Erythroblast (primary cell): ENCODE results near the gene TMUB2.

ENCODE experiments used
- DNase-seq, 2 experiments: peaks; one replicate each; lab custom pipeline; 2025; lab: John Stamatoyannopoulos, UW
- GATA1 ChIP-seq: IDR thresholded peaks from 2 replicates; pipeline ENCODE4 v1.6.1; 2011; ENCODE audit warnings: low read depth, mild to moderate bottlenecking, control low read depth, low read length, moderate library complexity
- POLR2A ChIP-seq: IDR thresholded peaks from 2 replicates; pipeline ENCODE4 v1.6.1; 2011; ENCODE audit warnings: mild to moderate bottlenecking, low read length

The TMUB2 gene

GRCh38 chr17:44204441-44204882 lies 17.7 kb downstream of the TMUB2 start:
- DNase-seq = peak in 1 of 2 experiments; percentile 75
- TF ChIP-seq POLR2A = peak; percentile 33
- TF ChIP-seq GATA1 = no peak

DNA sequence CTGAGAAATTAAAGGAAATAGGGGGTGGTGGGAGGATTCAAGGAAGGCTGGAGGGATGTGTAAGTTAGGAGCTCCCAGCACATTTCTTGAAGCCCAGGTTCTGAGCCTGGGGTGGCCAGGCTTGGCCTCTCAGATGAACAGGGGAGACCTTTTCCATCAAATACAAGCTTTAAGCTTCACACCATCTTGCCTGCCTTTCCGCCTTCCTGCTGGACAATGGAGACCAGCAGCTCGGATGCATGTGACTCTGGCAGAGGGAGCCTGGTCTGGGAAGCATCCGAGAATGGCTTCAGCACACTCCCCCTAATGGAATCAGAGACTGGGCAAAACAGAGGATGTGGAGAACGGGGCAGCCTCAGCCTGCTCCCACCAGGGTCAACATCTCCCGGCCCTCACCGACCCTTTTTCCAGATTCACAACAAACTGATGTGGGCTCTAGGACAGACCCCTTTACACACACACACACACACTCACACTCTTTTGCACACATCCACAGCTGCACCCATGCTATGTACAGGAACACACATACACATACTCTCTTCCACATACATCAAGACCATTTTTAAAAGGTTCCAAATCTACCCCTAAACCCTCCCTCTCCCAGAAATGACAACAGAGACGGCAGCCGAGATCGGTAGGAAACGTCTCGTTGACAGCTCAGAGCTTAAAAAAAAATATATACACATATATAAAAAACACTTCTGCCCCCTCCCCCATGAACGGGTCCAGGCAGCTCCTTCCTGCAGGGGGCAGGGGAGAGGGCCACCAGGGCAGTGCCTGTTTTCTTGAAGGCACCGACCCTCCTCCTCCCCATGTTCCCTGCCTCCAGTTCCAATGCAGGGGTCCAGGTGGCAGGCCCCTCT lies 19.4 kb downstream of the TMUB2 start:
- TF ChIP-seq POLR2A (no peak), GATA1 (no peak)
- no peak for DNase-seq

DNA sequence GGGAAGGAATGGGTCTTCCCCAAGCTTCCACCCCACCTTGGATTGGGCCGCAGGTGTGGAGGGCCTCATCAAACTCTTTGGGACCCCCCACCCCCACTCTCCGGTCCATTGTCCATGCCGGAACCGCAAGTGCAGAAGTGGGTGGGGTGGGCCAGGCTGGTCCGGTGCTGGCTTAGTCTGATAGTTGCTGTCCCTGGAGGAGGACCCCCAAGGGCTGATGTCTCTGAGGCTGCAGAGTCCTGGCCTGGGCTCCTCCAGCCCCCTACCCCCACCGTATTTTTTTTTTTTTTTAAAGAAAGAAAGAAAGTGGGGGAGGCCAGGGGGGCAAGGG lies 20.0 kb downstream of the TMUB2 start:
- TF ChIP-seq GATA1 (no peak), POLR2A (no peak)
- DNase-seq = no peak

- no peak for TF ChIP-seq GATA1
- no peak for TF ChIP-seq POLR2A
- no peak for DNase-seq
Measured at GRCh38 chr17:44207319-44207718, 20.5 kb downstream of the TMUB2 start.

- DNase-seq = peak; percentile 55 to 73
Measured at GRCh38 chr17:44207743-44208142, 21.0 kb downstream of the TMUB2 start.

GRCh38 chr17:44209786-44210341 lies 23.1 kb downstream of the TMUB2 start:
- no peak for TF ChIP-seq GATA1
- TF ChIP-seq POLR2A = no peak
- DNase-seq = no peak

More at GRCh38 chr17:44207743-44208142, 21.0 kb downstream of the TMUB2 start:
- TF ChIP-seq GATA1 = no peak
- TF ChIP-seq POLR2A = no peak

- TF ChIP-seq GATA1 = no peak
- peak; percentile 49 for TF ChIP-seq POLR2A
- peak; percentile 95 to 96 for DNase-seq
Measured at GRCh38 chr17:44210342-44211192, 23.8 kb downstream of the TMUB2 start.

DNA sequence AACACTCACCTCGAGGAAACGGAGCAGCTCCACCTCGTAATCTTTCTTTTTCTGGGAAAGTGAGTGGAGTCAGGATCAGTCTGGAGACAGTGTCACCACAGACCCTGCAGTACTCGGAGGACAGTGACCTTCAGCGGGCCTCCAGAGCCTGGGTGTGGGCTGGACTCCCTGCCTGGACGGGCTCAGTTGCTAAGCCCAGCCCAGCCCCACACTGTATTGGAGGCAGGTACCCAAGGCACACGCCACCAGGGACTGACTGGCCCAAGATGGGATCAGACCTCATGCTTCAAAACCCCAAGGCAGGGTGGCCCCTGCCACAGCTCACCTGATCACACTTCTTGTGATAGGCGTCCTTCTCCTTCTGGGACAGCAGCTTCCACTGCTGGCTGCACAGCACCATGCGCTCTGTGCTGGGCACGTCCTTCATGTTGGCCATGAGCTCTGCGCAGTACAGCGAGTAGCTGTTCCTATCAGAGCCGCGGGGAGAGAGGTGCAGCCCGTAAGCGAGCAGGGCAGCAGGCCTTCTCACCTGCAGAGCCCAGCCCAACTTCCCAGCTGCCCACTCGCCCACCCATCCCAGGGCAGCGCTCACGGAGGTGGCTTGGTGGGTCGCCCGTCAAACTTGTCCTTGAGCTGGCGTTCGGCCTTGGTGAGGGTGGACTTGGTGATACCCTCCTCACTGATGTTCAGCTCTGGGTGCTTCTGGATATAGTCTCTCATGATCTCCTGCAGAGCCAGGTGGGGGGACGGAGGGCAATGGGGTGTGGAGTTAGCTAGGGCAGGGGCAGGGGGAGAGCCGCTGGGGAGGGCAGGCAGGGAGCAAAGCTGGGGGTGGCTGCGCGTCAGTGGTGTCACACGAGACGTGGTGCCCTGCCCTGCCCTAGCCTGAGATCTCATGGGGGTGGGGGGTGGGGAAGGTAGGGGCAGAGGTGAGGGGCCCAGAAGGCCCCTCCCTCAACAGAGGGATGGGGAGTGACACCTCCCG lies 24.8 kb downstream of the TMUB2 start:
- DNase-seq = no peak
- TF ChIP-seq POLR2A (no peak), GATA1 (no peak)

- TF ChIP-seq GATA1 (no peak), POLR2A (peak; percentile 56)
- DNase-seq = no peak
Measured at GRCh38 chr17:44212507-44213402, 26.0 kb downstream of the TMUB2 start.

- TF ChIP-seq POLR2A = peak; percentile 55
- TF ChIP-seq GATA1 = no peak
- no peak for DNase-seq
Measured at GRCh38 chr17:44213403-44214229, 26.8 kb downstream of the TMUB2 start.

GRCh38 chr17:44214230-44214494 lies 27.4 kb downstream of the TMUB2 start:
- TF ChIP-seq POLR2A (no peak), GATA1 (no peak)
- no peak for DNase-seq
